Measurements from ENCODE around the gene EIF3I.

- TF ChIP-seq CTCF (IDR thresholded peaks at IDR 0.05) (no peak), POLR2A (IDR thresholded peaks at IDR 0.05) (no peak), EP300 (IDR thresholded peaks at IDR 0.05) (no peak)
Observed at GRCh38 chr1:32216566-32216965, 5.6 kb upstream of the EIF3I start.
